ENCODE measurements around the gene CCDC88C.

DNA sequence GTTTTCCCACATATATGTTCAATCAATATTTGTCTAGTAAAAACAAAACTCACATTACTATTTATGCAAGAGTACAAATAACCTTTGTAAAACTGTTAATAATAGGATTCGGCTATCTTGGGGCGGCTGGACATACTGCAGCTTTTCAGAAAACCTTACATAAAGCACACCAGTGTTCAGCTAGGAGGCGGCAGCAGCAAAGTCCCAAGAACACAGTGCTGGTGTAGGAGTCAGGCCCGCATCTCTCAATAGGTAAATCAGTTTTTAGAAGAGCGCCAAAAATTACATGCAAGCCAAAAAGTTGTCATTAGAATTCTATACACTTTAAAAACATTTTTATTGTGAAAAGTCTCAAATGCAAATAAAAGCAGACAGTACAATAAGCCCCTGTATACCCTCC lies 37.5 kb downstream of the CCDC88C start:
- TF ChIP-seq, protein P1, sequence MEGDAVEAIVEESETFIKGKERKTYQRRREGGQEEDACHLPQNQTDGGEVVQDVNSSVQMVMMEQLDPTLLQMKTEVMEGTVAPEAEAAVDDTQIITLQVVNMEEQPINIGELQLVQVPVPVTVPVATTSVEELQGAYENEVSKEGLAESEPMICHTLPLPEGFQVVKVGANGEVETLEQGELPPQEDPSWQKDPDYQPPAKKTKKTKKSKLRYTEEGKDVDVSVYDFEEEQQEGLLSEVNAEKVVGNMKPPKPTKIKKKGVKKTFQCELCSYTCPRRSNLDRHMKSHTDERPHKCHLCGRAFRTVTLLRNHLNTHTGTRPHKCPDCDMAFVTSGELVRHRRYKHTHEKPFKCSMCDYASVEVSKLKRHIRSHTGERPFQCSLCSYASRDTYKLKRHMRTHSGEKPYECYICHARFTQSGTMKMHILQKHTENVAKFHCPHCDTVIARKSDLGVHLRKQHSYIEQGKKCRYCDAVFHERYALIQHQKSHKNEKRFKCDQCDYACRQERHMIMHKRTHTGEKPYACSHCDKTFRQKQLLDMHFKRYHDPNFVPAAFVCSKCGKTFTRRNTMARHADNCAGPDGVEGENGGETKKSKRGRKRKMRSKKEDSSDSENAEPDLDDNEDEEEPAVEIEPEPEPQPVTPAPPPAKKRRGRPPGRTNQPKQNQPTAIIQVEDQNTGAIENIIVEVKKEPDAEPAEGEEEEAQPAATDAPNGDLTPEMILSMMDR (optimal IDR thresholded peaks at IDR 0.05 in 1 of 3, IDR thresholded peaks at IDR 0.05 in 1 of 3, conservative IDR thresholded peaks at IDR 0.05 in 1 of 3; ENCODE audit: extremely low read depth in 1 of 3, insufficient read depth in 2 of 3, low read length in 3 of 3), result no peak
- no peak for TF ChIP-seq EZH2 (IDR thresholded peaks at IDR 0.05; ENCODE audit: low read length)

All from keratinocyte (primary cell).